NCI-H146 (cell line): Measurements from ENCODE around the gene CRYBA2.

Source experiments
- DNase-seq: peaks from one replicate; lab custom pipeline; 2025; lab: John Stamatoyannopoulos, UW

CRYBA2 gene

DNA sequence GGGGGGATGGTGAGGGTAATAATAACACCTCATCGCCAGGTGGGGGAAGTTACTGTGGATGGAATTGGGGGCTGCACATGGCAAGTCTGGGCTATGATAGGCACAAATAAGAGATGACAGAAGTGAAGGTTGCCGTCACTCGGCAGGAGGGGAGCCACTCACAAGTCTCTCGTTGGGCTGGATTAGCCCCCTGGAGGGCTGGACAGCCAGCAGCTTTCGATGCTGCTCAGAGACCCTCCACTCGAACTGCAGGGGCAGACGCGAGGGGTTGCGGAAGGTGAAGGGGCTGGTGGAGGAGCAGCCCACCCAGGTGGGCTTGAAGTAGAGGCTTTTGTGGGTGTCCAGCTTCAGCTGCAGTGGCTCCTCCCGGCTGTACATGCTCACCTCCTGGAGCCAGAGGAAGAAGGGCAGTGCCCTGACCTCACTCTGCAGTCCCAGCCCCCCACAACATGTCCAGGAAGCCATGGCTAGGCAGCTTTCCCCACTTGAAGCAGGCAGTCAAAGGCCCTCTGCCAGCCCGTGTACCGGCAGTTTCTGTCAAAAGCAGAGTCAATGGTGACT is 29.9 kb upstream of the CRYBA2 start:
- DNase-seq, result no peak

- DNase-seq, result no peak
These were observed 29.4 kb upstream of the CRYBA2 start for GRCh38 chr2:219022616-219023015.

DNA sequence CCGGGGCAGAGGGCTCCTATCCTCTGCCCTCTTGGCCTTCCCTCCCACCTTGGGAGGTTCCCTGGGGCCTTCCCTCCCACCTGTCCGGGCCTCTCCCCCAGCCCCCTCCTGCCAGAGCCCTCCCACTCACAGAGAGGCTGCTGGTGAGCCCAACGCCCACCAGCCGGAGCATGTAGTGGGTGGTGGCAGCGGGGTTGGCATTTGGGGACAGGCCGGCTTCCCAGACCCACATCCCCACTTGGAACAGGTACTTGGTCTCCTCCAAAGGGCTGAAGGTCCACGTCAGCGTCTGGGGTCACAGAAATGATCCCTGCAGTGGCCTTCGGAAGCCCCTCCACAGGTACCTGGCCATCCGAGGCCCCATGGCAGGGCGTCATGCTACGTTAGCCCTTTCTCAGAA is 28.8 kb upstream of the CRYBA2 start:
- DNase-seq, result no peak

DNA sequence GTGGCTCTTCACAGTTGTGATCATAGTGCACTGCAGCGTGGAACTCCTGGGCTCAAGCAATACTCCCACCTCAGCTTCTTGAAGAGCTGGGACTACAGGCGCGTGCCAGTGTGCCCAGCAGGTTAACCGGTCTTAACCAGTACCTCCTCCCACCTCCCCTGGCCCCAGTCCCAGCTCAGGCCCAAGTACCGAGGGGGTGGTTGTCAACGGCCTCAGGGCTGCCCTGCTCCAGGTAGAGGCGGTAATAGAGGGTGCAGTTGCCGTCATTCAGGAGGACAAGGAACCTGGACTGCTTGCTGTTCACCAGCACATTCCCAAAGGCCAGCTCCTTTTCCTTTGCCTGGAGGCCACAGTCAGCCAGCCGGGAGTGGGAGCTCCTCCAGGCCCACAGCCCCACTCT is 28.4 kb upstream of the CRYBA2 start:
- DNase-seq, result no peak

GRCh38 chr2:219020604-219021365 is 27.6 kb upstream of the CRYBA2 start:
- no peak for DNase-seq

- DNase-seq, result no peak
These were observed 26.2 kb upstream of the CRYBA2 start for GRCh38 chr2:219019436-219019835.

DNA sequence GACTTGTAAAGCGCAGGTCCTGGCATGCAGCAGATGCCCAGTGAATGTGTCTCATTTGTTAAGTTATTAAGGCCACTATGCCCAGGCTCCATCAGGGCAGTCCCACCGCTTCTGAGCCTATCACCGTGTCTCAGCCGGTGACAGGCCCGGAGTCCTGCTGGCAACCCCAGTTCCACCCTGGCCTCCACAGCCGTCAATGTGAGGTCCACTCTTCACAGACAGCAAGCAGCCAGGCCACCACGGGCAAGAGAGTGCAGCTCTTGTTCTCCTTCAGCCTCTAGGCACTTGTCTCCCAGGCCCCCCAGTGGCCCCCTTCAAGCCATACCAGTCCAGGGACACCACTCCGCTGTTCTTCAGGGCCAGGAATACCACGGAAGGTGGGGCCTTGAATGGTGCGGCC is 25.5 kb upstream of the CRYBA2 start:
- no peak for DNase-seq

GRCh38 chr2:219018286-219018685 is 25.1 kb upstream of the CRYBA2 start:
- no peak for DNase-seq

- no peak for DNase-seq
These were observed 24.1 kb upstream of the CRYBA2 start for GRCh38 chr2:219017201-219017931.

DNA sequence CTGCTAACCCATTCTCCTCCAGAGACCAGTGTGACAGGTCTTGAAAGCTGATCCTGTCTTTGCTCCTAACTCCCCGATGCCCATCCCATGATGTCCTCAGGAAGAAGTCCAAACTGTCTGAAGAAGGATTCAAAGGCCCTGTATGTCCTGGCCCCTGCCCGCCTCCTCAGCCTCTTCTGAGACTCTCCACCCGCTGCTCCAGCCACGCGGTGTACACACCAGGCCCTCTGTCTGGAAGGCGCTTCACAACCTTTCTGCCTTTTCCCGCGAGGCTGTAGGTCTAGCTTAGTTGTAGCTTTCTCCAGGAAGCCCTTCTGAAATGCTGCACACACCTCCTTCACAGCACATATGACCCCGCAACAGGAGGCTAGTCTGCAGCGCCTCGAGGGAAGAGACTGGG is 23.5 kb upstream of the CRYBA2 start:
- no peak for DNase-seq

DNA sequence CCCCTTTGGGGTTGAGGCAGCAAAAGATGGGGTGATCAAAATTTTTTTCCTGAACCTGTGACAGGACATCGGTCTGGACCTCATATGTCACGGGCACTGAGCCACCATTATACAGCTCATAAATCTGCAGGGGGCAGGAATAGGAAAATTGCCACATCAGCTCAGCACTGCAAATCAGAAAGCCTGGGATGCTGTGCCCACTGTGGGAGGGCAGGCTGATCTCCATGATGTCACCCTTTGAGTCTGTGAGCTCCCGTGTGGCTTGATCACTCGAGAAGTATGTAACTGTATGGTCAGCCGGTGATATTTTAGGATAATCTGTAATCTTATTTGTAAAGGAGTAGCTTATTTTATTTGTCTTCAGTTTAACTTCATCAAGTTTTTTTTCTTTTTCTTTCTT is 17.7 kb upstream of the CRYBA2 start:
- DNase-seq, result no peak

GRCh38 chr2:219010162-219010756 is 17.0 kb upstream of the CRYBA2 start:
- DNase-seq, result peak; percentile 40

GRCh38 chr2:219009294-219009693 is 16.1 kb upstream of the CRYBA2 start:
- no peak for DNase-seq

GRCh38 chr2:219003979-219004378 is 10.8 kb upstream of the CRYBA2 start:
- no peak for DNase-seq

DNA sequence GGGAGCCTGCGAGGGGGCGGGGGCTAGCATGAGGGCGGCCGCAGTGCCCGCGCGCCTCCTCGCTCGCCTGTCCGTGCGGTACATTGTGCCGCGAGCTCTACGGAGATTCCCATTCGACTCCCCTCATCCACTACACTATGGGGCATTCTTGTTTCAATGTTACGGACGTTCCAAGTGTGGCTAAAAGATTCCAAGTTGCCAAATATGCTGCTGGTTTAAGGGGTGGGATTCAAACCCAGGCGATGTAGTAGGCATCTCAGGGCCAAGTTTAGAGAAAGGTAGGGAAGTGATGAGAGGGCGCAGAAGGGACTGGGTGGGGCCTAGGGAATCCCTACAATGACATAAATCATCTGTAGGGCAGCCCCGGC is 10.0 kb upstream of the CRYBA2 start:
- no peak for DNase-seq

DNA sequence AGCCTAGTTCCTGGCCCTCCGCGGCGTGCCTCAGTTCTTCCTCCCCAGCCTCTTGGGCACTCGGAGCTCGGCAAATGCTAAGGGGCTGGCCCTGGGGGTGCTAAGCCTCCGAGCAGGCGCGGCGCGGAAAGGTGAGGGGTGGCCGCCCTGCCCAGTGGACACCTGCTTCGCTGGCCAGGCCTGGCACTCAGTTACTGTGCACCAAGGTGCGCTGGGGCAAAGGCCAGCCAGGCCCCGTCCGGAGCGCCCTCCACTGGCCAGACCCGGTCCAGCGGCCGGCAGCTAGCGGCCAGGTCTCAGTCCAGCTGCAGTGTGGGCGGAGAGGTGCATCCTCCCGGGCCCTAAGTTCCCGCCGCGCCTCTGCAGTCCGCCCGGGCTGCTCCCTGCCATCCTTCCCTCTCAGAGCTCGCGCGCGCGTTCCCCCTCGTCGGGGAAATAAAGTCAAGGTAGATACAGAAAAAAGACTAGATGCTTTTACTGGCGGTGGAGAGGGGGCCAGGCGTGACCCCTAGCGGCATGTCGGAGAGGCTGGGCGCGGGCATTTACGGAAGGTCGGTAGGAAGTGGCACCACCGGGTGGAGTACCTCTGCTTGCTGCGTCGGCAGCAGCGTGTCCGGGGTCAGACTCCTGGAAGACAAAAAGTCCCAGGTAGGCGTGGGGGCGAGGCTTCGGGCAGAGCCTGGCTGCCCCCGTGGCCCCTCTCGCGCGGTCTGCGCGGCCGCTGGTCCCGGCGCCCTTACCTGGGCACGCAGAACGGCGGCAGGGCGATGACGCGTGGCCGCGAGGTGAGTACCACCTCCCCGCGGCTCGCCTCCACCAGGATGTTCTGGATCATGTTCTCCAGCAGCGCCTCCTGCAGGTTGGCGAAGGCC is 9.4 kb upstream of the CRYBA2 start:
- peak; percentile 82 for DNase-seq

GRCh38 chr2:219001577-219002394 is 8.6 kb upstream of the CRYBA2 start:
- peak; percentile 98 for DNase-seq

DNA sequence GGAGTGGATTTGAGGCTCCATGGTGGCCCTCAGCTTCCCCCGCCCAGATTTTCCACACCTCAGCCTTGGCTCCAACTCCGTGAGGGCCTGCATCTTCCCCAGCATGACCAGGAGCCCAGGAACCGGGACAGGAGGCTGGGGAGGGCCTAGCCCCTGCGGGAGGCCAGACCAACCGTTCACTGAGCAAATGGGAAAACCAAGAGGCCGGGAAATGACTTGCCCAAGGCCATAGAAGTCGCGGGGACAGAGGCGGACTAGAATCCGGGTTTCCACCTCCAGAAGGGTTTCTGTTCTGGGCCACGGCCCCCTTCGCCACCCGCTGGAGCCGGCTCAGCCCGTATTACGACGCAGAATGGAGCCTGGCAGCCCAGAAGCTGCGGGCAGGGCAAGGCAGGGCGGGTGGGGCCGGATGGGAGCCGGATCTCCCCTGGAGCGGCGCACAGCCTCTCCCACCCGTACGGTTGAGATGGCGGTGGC is 7.9 kb upstream of the CRYBA2 start:
- peak; percentile 56 for DNase-seq

GRCh38 chr2:219000569-219000960 is 7.3 kb upstream of the CRYBA2 start:
- peak; percentile 27 for DNase-seq

DNA sequence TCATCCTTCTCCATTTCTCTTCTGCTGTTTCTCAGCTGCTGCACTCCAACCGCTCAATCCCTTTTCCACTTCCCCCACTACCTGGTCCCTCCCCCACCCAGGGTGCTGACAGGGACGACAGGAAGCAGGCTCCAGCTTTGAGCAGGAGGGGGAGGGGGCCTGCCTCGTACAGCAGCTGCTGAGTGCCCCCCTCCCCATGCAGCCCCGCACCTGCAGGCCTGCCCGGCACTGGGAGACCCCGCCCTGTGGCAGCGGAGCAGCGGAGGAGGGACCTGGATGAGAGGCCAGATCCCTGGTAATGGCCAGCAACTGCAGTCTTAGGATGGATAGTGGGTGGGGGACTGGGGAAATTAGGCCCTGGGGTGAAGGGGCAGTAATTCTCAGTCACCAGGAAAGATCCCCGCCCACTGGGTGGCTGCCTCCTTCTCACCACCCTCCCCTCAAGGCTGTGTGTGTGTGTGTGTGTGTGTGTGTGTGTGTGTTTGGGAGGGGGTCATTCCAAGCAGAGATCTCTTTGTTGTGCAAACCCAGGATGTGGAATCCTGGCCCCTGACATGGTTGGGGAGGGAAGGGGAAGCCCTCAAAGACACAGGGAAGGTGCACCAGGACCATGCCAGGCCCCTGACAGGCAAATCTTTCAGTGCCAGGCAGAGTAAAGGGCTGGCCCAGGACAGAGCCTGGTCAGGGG is 6.8 kb upstream of the CRYBA2 start:
- DNase-seq, result peak; percentile 94
